HG03280 (cell line): ENCODE measurements around the gene ARHGAP5.

Experiments used
- ATAC-seq: cut with Tn5 transposase; IDR thresholded peaks from one replicate; pipeline ENCODE4 v1.9.1; 2021; ENCODE audit warnings: mild to moderate bottlenecking, moderate library complexity; ENCODE audit not compliant: unreplicated experiment

The ARHGAP5 gene

GRCh38 chr14:32166924-32167323 lies 89.8 kb downstream of the ARHGAP5 start:
- no peak for ATAC-seq

GRCh38 chr14:32167907-32168306 lies 90.8 kb downstream of the ARHGAP5 start:
- no peak for ATAC-seq

- no peak for ATAC-seq
Observed at GRCh38 chr14:32169191-32169590, 92.1 kb downstream of the ARHGAP5 start.

GRCh38 chr14:32171469-32171868 lies 94.4 kb downstream of the ARHGAP5 start:
- ATAC-seq, result no peak

- no peak for ATAC-seq
Observed at GRCh38 chr14:32183151-32184058, 106.3 kb downstream of the ARHGAP5 start.

GRCh38 chr14:32185097-32185496 lies 108.0 kb downstream of the ARHGAP5 start:
- no peak for ATAC-seq

GRCh38 chr14:32186248-32186647 lies 109.1 kb downstream of the ARHGAP5 start:
- ATAC-seq, result no peak

- ATAC-seq, result no peak
Observed at GRCh38 chr14:32189811-32190210, 112.7 kb downstream of the ARHGAP5 start.

- ATAC-seq, result no peak
Observed at GRCh38 chr14:32190673-32191072, 113.6 kb downstream of the ARHGAP5 start.

- ATAC-seq, result no peak
Observed at GRCh38 chr14:32192712-32193373, 115.7 kb downstream of the ARHGAP5 start.

GRCh38 chr14:32193532-32193931 lies 116.4 kb downstream of the ARHGAP5 start:
- ATAC-seq, result no peak

- no peak for ATAC-seq
Observed at GRCh38 chr14:32195636-32196035, 118.5 kb downstream of the ARHGAP5 start.

GRCh38 chr14:32197919-32198318 lies 120.8 kb downstream of the ARHGAP5 start:
- peak; percentile 39 for ATAC-seq

GRCh38 chr14:32200368-32201192 lies 123.5 kb downstream of the ARHGAP5 start:
- ATAC-seq, result no peak

GRCh38 chr14:32201193-32201815 lies 124.2 kb downstream of the ARHGAP5 start:
- ATAC-seq, result peak; percentile 53

- ATAC-seq, result no peak
Observed at GRCh38 chr14:32201816-32202490, 124.8 kb downstream of the ARHGAP5 start, which contains the start of gene RNU6-7. RNU6-7 (plus strand) TSS chr14:32202045.

GRCh38 chr14:32202491-32202997 lies 125.4 kb downstream of the ARHGAP5 start:
- ATAC-seq, result no peak

GRCh38 chr14:32202998-32203882 lies 126.1 kb downstream of the ARHGAP5 start, which contains the start of gene RNU6-8:
RNU6-8 (minus strand) TSS chr14:32203269.
- ATAC-seq, result peak; percentile 73

GRCh38 chr14:32203928-32204357 lies 126.8 kb downstream of the ARHGAP5 start:
- no peak for ATAC-seq
